Thyroid gland (tissue), 4 donors: Measurements from ENCODE around the gene PCBP3. TPM values are rescaled to one million over a fixed set of nuclear protein-coding genes. Genes with fewer than 3 reads are reported as not detected.

Source experiments
- DNase-seq, 2 donors: peaks; one replicate each; pipeline ENCODE4 v3.0.0-alpha.2; 2019
- H3K27ac ChIP-seq, 3 donors: fragments of 200-600 bp; sonication (generic); 1 replicate in 2 of 3; 2 replicates in 1 of 3; pipeline ENCODE4 v1.5.1; 2016 to 2019; ENCODE audit warnings: mild to moderate bottlenecking in 1 of 3, moderate library complexity in 1 of 3
- H3K27me3 ChIP-seq: fragments of 200-600 bp; sonication (generic); one replicate; pipeline ENCODE4 v1.5.1; 2019
- H3K36me3 ChIP-seq, 2 donors: fragments of 200-600 bp; sonication (generic); one replicate each; pipeline ENCODE4 v1.5.1; 2016 to 2019
- H3K4me1 ChIP-seq, 2 donors: fragments of 200-600 bp; sonication (generic); one replicate each; pipeline ENCODE4 v1.5.1; 2017 to 2019
- H3K4me3 ChIP-seq, 3 donors: fragments of 200-600 bp; sonication (generic); replicated peaks in 1 of 3; 1 replicate in 2 of 3; 2 replicates in 1 of 3; pipeline ENCODE4 v1.5.1; 2016; ENCODE audit warnings: mild to moderate bottlenecking in 1 of 3
- H3K9me3 ChIP-seq: fragments of 200-600 bp; sonication (generic); one replicate; pipeline ENCODE4 v1.5.1; 2017
- CTCF ChIP-seq, 6 experiments: fragments of 200-600 bp in 3 of 6; fragments of 450-650 bp in 3 of 6; sonication (generic) in 3 of 6; IDR thresholded peaks; one replicate each; pipeline ENCODE4 v1.5.1; 2016 to 2019; ENCODE audit warnings: antibody characterized with exemption in 6 of 6, mild to moderate bottlenecking in 2 of 6, inconsistent platforms in 1 of 6, moderate library complexity in 1 of 6
- POLR2A ChIP-seq, 2 donors: fragments of 450-650 bp; IDR thresholded peaks; one replicate each; pipeline ENCODE4 v1.6.1; 2017; ENCODE audit warnings: antibody characterized with exemption in 2 of 2, mild to moderate bottlenecking in 2 of 2, moderate library complexity in 1 of 2
- WGBS, 2 donors: methylation state at CpG; one replicate each; pipeline ENCODE4 v1.1.5; 2017; 5-methylcytosine and 5-hydroxymethylcytosine counted together
- intact Hi-C: fragments of 100-400 bp; cut with DNase I; formaldehyde crosslinking; loops from one replicate; pipeline ENCODE4 v1.15.1; 2023
- total RNA-seq, 4 donors: library from RNA; depleted of rRNA; stranded (reverse); fragments of >200 nt; gene quantifications; one replicate each; pipeline ENCODE4 v1.2.3, GENCODE V29; 2016

PCBP3 gene
- total RNA-seq, 4 donors from 2014 or later = 0.33 to 0.98 (median 0.54) TPM; not detected in 1

DNA sequence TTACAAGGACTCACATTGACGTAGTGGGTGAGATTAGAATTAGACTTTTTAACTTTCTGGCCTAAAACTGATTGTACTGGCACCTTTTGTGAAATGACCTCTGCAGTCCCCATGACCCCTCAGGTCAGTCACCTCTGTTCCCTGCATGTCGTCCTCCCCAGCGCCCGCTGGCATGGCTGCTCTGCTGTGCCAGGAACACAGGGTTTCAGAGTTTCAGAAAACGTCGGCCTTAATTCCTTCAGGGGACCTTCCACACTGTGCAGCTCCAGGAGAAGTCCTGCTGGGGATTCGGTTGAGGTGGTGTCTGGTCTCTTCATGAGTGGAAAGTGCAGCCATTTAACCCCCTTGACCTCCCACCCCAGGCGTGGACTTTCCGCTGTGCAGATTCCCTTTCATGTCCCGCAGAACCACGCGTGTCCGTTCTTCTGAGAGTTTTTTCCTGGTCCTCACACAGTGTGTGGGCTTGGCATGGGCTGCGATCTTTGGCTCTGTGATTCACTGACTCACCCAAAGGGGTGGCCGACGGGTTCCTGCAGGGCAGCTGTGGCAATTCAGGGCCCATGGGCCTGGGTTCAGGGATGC is 179.7 kb downstream of the PCBP3 start:
- WGBS, 2 donors = 87 to 91% methylated on average over 16 of the region's 16 CpGs
- DNase-seq = no peak
- Histone ChIP-seq H3K27ac (no peak overlapping the region), H3K9me3 (no peaks in the 10 kb centered on the region), H3K36me3 (no peaks in the 10 kb centered on the region), H3K4me3 (no peak overlapping the region), H3K4me1 (no peaks in the 10 kb centered on the region), H3K27me3 (no peaks in the 10 kb centered on the region)
- intact Hi-C loops = no loop called here
- no peak for TF ChIP-seq CTCF (IDR thresholded peaks at IDR 0.05)
- no peak for TF ChIP-seq POLR2A (IDR thresholded peaks at IDR 0.05)

GRCh38 chr21:45824546-45825215 is 181.2 kb downstream of the PCBP3 start:
- Histone ChIP-seq H3K9me3 (no peaks in the 10 kb centered on the region), H3K27me3 (no peaks in the 10 kb centered on the region), H3K4me1 (no peaks in the 10 kb centered on the region), H3K4me3 (no peak overlapping the region), H3K27ac (no peak overlapping the region), H3K36me3 (no peaks in the 10 kb centered on the region)
- no peak for DNase-seq
- TF ChIP-seq CTCF (IDR thresholded peaks at IDR 0.05) = no peak
- no peak for TF ChIP-seq POLR2A (IDR thresholded peaks at IDR 0.05)
- WGBS, 2 donors = 69 to 79% methylated on average over 8 of the region's 8 CpGs
- intact Hi-C loops = no loop called here

- 28 to 43% methylated on average over 6 to 7 of the region's 13 CpGs for WGBS, 2 donors
- TF ChIP-seq CTCF (IDR thresholded peaks at IDR 0.05) (no peak), POLR2A (IDR thresholded peaks at IDR 0.05) (no peak)
- H3K27ac ChIP-seq = no peak overlapping the region
- no peaks in the 10 kb centered on the region for H3K4me1 ChIP-seq
- no peak overlapping the region for H3K4me3 ChIP-seq
- no peak for DNase-seq
- intact Hi-C loops = no loop called here
- no peaks in the 10 kb centered on the region for H3K36me3 ChIP-seq
- H3K27me3 ChIP-seq = no peaks in the 10 kb centered on the region
- H3K9me3 ChIP-seq = no peaks in the 10 kb centered on the region
These were observed 181.7 kb downstream of the PCBP3 start for GRCh38 chr21:45825219-45825618.

GRCh38 chr21:45826676-45827301 is 183.3 kb downstream of the PCBP3 start:
- 85 to 90% methylated on average over 12 to 15 of the region's 16 CpGs for WGBS, 2 donors

More at GRCh38 chr21:45826676-45827301, 183.3 kb downstream of the PCBP3 start:
- no peaks in the 10 kb centered on the region for H3K4me1 ChIP-seq
- H3K4me3 ChIP-seq = no peak overlapping the region
- H3K27ac ChIP-seq = no peak overlapping the region
- no peak for DNase-seq
- H3K9me3 ChIP-seq = no peaks in the 10 kb centered on the region
- no peaks in the 10 kb centered on the region for H3K27me3 ChIP-seq
- no peak for TF ChIP-seq POLR2A (IDR thresholded peaks at IDR 0.05)
- TF ChIP-seq CTCF (IDR thresholded peaks at IDR 0.05) = no peak
- intact Hi-C loops = no loop called here
- H3K36me3 ChIP-seq = no peaks in the 10 kb centered on the region
